ENCODE measurements around the gene IQCE.
"Not testable (repeated sequence)": the region's sequence is repeated elsewhere in the genome, so short reads cannot be mapped to it uniquely, and the experiment has no call there.

The IQCE gene

GRCh38 chr7:2524808-2525657 lies 33.7 kb upstream of the IQCE start:
- TF ChIP-seq GATA1 (IDR thresholded peaks at IDR 0.05; ENCODE audit: low read depth, low read length) = no peak
- no peak for TF ChIP-seq POLR2A (IDR thresholded peaks at IDR 0.05; ENCODE audit: low read length)

GRCh38 chr7:2525658-2526630 lies 32.8 kb upstream of the IQCE start:
- TF ChIP-seq POLR2A (IDR thresholded peaks at IDR 0.05; ENCODE audit: low read length) = no peak
- DNase-seq = no peak

More at GRCh38 chr7:2524808-2525657, 33.7 kb upstream of the IQCE start:
- DNase-seq = no peak

GRCh38 chr7:2526659-2527504 lies 31.9 kb upstream of the IQCE start:
- no peak for DNase-seq
- no peak for TF ChIP-seq POLR2A (IDR thresholded peaks at IDR 0.05; ENCODE audit: low read length)
- no peak for TF ChIP-seq GATA1 (IDR thresholded peaks at IDR 0.05; ENCODE audit: low read depth, low read length)

- TF ChIP-seq GATA1 (IDR thresholded peaks at IDR 0.05; ENCODE audit: low read depth, low read length) (no peak), POLR2A (IDR thresholded peaks at IDR 0.05; ENCODE audit: low read length) (no peak)
- peak; percentile 32 to 46 for DNase-seq
Measured at GRCh38 chr7:2527505-2528467, 31.0 kb upstream of the IQCE start.

- DNase-seq = no peak
- no peak for TF ChIP-seq POLR2A (IDR thresholded peaks at IDR 0.05; ENCODE audit: low read length)
- no peak for TF ChIP-seq GATA1 (IDR thresholded peaks at IDR 0.05; ENCODE audit: low read depth, low read length)
Measured at GRCh38 chr7:2528481-2529095, 30.2 kb upstream of the IQCE start.

- TF ChIP-seq POLR2A (IDR thresholded peaks at IDR 0.05; ENCODE audit: low read length) (no peak), GATA1 (IDR thresholded peaks at IDR 0.05; ENCODE audit: low read depth, low read length) (no peak)
- DNase-seq = peak in 1 of 2 experiments; percentile 14
Measured at GRCh38 chr7:2529161-2530070, 29.4 kb upstream of the IQCE start.

- no peak for TF ChIP-seq GATA1 (IDR thresholded peaks at IDR 0.05; ENCODE audit: low read depth, low read length)
- no peak for TF ChIP-seq POLR2A (IDR thresholded peaks at IDR 0.05; ENCODE audit: low read length)
- DNase-seq = peak in 1 of 2 experiments; percentile 21
Measured at GRCh38 chr7:2530071-2530987, 28.4 kb upstream of the IQCE start.

- not testable (repeated sequence) for DNase-seq
Measured at GRCh38 chr7:2530994-2531795, 27.6 kb upstream of the IQCE start.

GRCh38 chr7:2531796-2532110 lies 27.0 kb upstream of the IQCE start:
- DNase-seq = not testable (repeated sequence)

- not testable (repeated sequence) for DNase-seq
Measured at GRCh38 chr7:2532199-2532772, 26.5 kb upstream of the IQCE start.

GRCh38 chr7:2532816-2533215 lies 26.0 kb upstream of the IQCE start:
- DNase-seq = not testable (repeated sequence)

GRCh38 chr7:2533566-2533965 lies 25.2 kb upstream of the IQCE start:
- not testable (repeated sequence) for DNase-seq

GRCh38 chr7:2534214-2534613 lies 24.6 kb upstream of the IQCE start:
- DNase-seq = not testable (repeated sequence)

- DNase-seq = not testable (repeated sequence)
Measured at GRCh38 chr7:2535872-2536627, 22.7 kb upstream of the IQCE start.

All from erythroblast (primary cell).